ENCODE data around the gene PABPC5.

The PABPC5 gene

DNA sequence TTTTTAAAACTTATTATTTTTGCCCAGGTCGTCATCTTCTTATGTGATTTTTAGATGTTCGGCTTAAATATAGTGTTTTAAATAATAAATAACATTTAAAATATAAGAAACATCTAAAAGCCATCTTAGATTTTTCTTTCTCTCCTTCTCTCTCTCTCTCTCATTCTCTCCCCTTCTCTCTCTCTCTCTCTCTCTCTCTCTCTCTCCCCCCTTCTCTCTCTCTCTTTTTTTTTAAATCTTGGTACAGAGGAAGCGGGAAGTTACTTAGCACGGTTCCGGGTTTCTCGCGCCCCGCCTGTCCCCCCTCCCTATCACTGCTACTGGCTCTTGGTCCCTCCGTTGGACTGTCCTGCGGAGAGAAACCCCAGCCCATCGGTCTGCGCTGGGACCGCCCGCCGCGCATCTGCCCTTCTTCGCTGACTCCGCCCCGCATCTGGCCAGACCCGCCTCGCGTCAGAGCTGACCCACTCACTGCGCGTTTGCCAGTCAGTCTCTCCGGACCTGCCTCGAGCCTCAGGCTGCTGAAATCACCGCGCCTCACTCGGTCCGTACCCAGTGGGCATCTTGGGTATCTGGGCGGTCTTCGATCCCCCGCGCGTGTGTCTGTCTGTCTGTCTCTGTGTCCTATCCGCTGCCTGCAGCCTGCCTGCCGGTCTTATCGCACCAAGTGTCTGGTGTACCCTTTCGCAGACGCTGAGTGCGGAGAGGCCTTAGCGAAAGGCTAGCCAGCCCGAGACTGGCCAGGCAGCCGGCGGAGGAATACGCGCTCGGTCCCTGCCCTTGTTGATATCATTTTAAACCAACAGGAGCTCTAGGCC is at the start of gene PABPC5:
PABPC5 (plus strand) TSS at position 489 of the 818 bp plus-strand sequence. CDS start 739 bp downstream, outside the sequence.
- no peak for DNase-seq (ENCODE audit: low spot score)

- no peak for DNase-seq (ENCODE audit: low spot score)
These were observed 45.6 kb upstream of the PABPC5 start for GRCh38 chrX:91389026-91389425.

- DNase-seq (ENCODE audit: low spot score), result no peak
These were observed 19.9 kb upstream of the PABPC5 start for GRCh38 chrX:91414713-91415112.

- no peak for DNase-seq (ENCODE audit: low spot score)
These were observed 756 bp downstream of the PABPC5 start for GRCh38 chrX:91435395-91435794.
